GM23338 (cell line): ENCODE results near the gene SFXN5. TPM values are rescaled to one million over a fixed set of nuclear protein-coding genes. Genes with fewer than 3 reads are reported as not detected.

Source experiments
- ATAC-seq: fragments of 200-7000 bp; cut with Tn5 transposase; 3 replicates; pipeline ENCODE4 v1.9.1; 2020
- DNase-seq: peaks from one replicate; pipeline ENCODE4 v3.0.0-alpha.2; 2015; ENCODE audit warnings: low spot score
- H2AFZ ChIP-seq: fragments of 200-600 bp; sonication (generic); 2 replicates; pipeline ENCODE4 v1.8.0; 2016; ENCODE audit warnings: antibody characterized with exemption, mild to moderate bottlenecking, moderate library complexity
- H3F3A ChIP-seq: fragments of 200-600 bp; sonication (generic); replicated peaks from 2 replicates; pipeline ENCODE4 v1.8.0; 2017; ENCODE audit warnings: antibody characterized with exemption, mixed run types, low read depth
- H3K27ac ChIP-seq: fragments of 200-600 bp; sonication (generic); 2 replicates; pipeline ENCODE4 v1.6.1; 2016; ENCODE audit warnings: low read depth
- H3K27me3 ChIP-seq: fragments of 200-600 bp; sonication (generic); 2 replicates; pipeline ENCODE4 v1.8.0; 2016; ENCODE audit warnings: mild to moderate bottlenecking, mixed run types, moderate library complexity; ENCODE audit not compliant: insufficient read depth
- H3K36me3 ChIP-seq: fragments of 200-600 bp; sonication (generic); 2 replicates; pipeline ENCODE4 v1.8.0; 2016; ENCODE audit warnings: mild to moderate bottlenecking; ENCODE audit not compliant: insufficient read depth
- H3K4me1 ChIP-seq: fragments of 200-600 bp; sonication (generic); 2 replicates; pipeline ENCODE4 v1.8.0; 2016; ENCODE audit warnings: mild to moderate bottlenecking, moderate library complexity; ENCODE audit not compliant: insufficient read depth
- H3K4me2 ChIP-seq: fragments of 200-600 bp; sonication (generic); 2 replicates; pipeline ENCODE4 v1.7.1; 2017; ENCODE audit warnings: mixed run types
- H3K4me3 ChIP-seq: fragments of 200-600 bp; sonication (generic); 2 replicates; pipeline ENCODE4 v1.6.1; 2016; ENCODE audit warnings: mixed run types
- H3K79me2 ChIP-seq: fragments of 200-600 bp; sonication (generic); replicated peaks from 2 replicates; pipeline ENCODE4 v1.8.0; 2017; ENCODE audit warnings: mild to moderate bottlenecking; ENCODE audit not compliant: insufficient read depth
- H3K9me2 ChIP-seq: fragments of 200-600 bp; sonication (generic); 2 replicates; pipeline ENCODE4 v1.8.0; 2017; ENCODE audit not compliant: insufficient read depth
- H4K20me1 ChIP-seq: fragments of 200-600 bp; sonication (generic); replicated peaks from 2 replicates; pipeline ENCODE4 v1.8.0; 2017; ENCODE audit warnings: mild to moderate bottlenecking; ENCODE audit not compliant: insufficient read depth
- H3K27ac Mint-ChIP-seq: 2 replicates; pipeline ENCODE4 v1.8.0; 2020; ENCODE audit warnings: inconsistent platforms, mild to moderate bottlenecking, moderate library complexity, mixed read lengths
- H3K27me3 Mint-ChIP-seq: 3 replicates; pipeline ENCODE4 v1.8.0; 2022; ENCODE audit warnings: low read depth, mild to moderate bottlenecking, moderate library complexity, mixed read lengths, inconsistent platforms; ENCODE audit not compliant: insufficient read depth, poor library complexity
- H3K36me3 Mint-ChIP-seq: 3 replicates; pipeline ENCODE4 v1.8.0; 2021; ENCODE audit warnings: low read depth, mild to moderate bottlenecking, inconsistent platforms, moderate library complexity, mixed read lengths
- H3K4me1 Mint-ChIP-seq: 3 replicates; pipeline ENCODE4 v1.8.0; 2020; ENCODE audit warnings: mild to moderate bottlenecking, inconsistent platforms, mixed read lengths
- H3K4me3 Mint-ChIP-seq: 3 replicates; pipeline ENCODE4 v1.8.0; 2021; ENCODE audit warnings: moderate library complexity, mild to moderate bottlenecking, inconsistent platforms, mixed read lengths
- H3K9me3 Mint-ChIP-seq: 3 replicates; pipeline ENCODE4 v1.8.0; 2020; ENCODE audit warnings: moderate library complexity, mild to moderate bottlenecking, inconsistent platforms, mixed read lengths
- CREB1 ChIP-seq: fragments of 250-450 bp; sonication (Bioruptor Pico); IDR thresholded peaks from 2 replicates; pipeline ENCODE4 v1.5.0; 2020; ENCODE audit warnings: low read depth, mild to moderate bottlenecking, moderate library complexity
- EZH2 ChIP-seq: fragments of 200-600 bp; sonication (generic); IDR thresholded peaks from one replicate; pipeline ENCODE4 v1.8.0; 2017; ENCODE audit warnings: antibody characterized with exemption, mild to moderate bottlenecking, low read depth; ENCODE audit not compliant: unreplicated experiment
- EZH2phosphoT487 ChIP-seq: fragments of 200-600 bp; sonication (generic); IDR thresholded peaks from one replicate; pipeline ENCODE4 v1.8.1; 2018; ENCODE audit warnings: antibody characterized with exemption; ENCODE audit not compliant: unreplicated experiment
- JUNB ChIP-seq: IDR thresholded peaks from one replicate; pipeline ENCODE4 v1.6.1; 2016; ENCODE audit warnings: antibody characterized with exemption; ENCODE audit not compliant: unreplicated experiment
- NANOG ChIP-seq: IDR thresholded peaks from 2 replicates; pipeline ENCODE4 v1.6.1; 2016; ENCODE audit warnings: antibody characterized with exemption, borderline replicate concordance
- POLR2AphosphoS5 ChIP-seq: IDR thresholded peaks from 2 replicates; pipeline ENCODE4 v1.6.1; 2016; ENCODE audit warnings: antibody characterized with exemption, low read depth
- STAT1 ChIP-seq: IDR thresholded peaks from one replicate; pipeline ENCODE4 v1.6.1; 2016; ENCODE audit warnings: antibody characterized with exemption; ENCODE audit not compliant: unreplicated experiment
- ZNF114 ChIP-seq: fragments of 250-450 bp; sonication (Bioruptor Pico); IDR thresholded peaks from 2 replicates; pipeline ENCODE4 v1.5.0; 2020; ENCODE audit warnings: mild to moderate bottlenecking, moderate library complexity
- ZNF331 ChIP-seq: fragments of 250-450 bp; sonication (Bioruptor Pico); IDR thresholded peaks from 2 replicates; pipeline ENCODE4 v1.5.0; 2020; ENCODE audit warnings: low read depth, mild to moderate bottlenecking, moderate library complexity
- polyA plus RNA-seq: library from polyadenylated mRNA; unstranded; fragments of >200 nt; fragmentation: Nextera tagmentation; extraction: Ambion mirVana; gene quantifications from 2 replicates; pipeline ENCODE4 v1.2.1, GENCODE V29; 2016
- total RNA-seq: library from RNA; depleted of rRNA; stranded (reverse); fragments of >200 nt; shearing (Covaris generic); gene quantifications from 2 replicates; pipeline ENCODE4 v1.2.3, GENCODE V29; 2014
- TF ChIP-seq, protein P1 (sequence below): IDR thresholded peaks from 2 replicates; pipeline ENCODE4 v1.6.1; 2016; ENCODE audit warnings: antibody characterized with exemption
- TF ChIP-seq, protein P2 (sequence below), 2 experiments: fragments of 200-600 bp in 1 of 2; sonication (generic) in 1 of 2; conservative IDR thresholded peaks; 2 replicates each; pipeline versions ENCODE4 v1.5.1 to v1.6.1; 2016 to 2017; ENCODE audit warnings: antibody characterized with exemption in 2 of 2, low read depth in 2 of 2, mild to moderate bottlenecking in 2 of 2, moderate library complexity in 1 of 2
- TF ChIP-seq, protein P3 (sequence below): fragments of 250-450 bp; sonication (Bioruptor Pico); IDR thresholded peaks from 2 replicates; pipeline ENCODE4 v1.5.0; 2020; ENCODE audit warnings: mild to moderate bottlenecking, moderate library complexity
- TF ChIP-seq, protein P4 (sequence below): IDR thresholded peaks from one replicate; pipeline ENCODE4 v1.6.1; 2018; ENCODE audit warnings: antibody characterized with exemption; ENCODE audit not compliant: unreplicated experiment

Gene SFXN5
- total and polyA plus RNA-seq, 2 experiments from 2014 or later: 23.6 to 25.8 TPM

DNA sequence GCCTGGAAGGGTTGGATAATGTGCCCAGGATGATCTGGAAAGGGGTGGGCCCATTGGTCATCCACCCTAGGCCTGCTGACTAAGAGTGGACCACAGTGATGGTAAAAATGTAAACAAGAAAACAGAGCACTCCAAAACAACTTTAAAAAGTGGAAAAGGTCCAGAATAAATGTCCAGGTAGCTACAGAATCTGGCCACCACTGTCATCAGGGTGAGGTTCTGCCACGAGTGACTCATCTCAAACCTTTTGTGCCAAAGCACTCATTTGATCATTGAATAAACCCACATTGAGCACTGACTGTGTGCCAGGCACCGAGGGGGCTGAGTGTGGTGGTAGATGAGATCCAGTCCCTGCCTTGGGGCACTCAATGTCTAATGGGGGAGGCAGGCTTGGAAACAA, 89.3 kb downstream of the SFXN5 start:
- H3K27me3 ChIP-seq: no peaks in the 10 kb centered on the region
- no peak overlapping the region for H3K4me3 Mint-ChIP-seq
- no peaks in the 10 kb centered on the region for H3K9me2 ChIP-seq
- TF ChIP-seq JUNB (no peak), POLR2AphosphoS5 (no peak), ZNF114 (no peak), NANOG (no peak), STAT1 (no peak), EZH2 (no peak), EZH2phosphoT487 (no peak), CREB1 (CRISPR knock-in tag) (no peak), ZNF331 (CRISPR knock-in tag) (no peak)
- TF ChIP-seq, protein P1, sequence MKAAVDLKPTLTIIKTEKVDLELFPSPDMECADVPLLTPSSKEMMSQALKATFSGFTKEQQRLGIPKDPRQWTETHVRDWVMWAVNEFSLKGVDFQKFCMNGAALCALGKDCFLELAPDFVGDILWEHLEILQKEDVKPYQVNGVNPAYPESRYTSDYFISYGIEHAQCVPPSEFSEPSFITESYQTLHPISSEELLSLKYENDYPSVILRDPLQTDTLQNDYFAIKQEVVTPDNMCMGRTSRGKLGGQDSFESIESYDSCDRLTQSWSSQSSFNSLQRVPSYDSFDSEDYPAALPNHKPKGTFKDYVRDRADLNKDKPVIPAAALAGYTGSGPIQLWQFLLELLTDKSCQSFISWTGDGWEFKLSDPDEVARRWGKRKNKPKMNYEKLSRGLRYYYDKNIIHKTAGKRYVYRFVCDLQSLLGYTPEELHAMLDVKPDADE: no peak
- TF ChIP-seq, protein P2, sequence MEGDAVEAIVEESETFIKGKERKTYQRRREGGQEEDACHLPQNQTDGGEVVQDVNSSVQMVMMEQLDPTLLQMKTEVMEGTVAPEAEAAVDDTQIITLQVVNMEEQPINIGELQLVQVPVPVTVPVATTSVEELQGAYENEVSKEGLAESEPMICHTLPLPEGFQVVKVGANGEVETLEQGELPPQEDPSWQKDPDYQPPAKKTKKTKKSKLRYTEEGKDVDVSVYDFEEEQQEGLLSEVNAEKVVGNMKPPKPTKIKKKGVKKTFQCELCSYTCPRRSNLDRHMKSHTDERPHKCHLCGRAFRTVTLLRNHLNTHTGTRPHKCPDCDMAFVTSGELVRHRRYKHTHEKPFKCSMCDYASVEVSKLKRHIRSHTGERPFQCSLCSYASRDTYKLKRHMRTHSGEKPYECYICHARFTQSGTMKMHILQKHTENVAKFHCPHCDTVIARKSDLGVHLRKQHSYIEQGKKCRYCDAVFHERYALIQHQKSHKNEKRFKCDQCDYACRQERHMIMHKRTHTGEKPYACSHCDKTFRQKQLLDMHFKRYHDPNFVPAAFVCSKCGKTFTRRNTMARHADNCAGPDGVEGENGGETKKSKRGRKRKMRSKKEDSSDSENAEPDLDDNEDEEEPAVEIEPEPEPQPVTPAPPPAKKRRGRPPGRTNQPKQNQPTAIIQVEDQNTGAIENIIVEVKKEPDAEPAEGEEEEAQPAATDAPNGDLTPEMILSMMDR (conservative IDR thresholded peaks at IDR 0.05; ENCODE audit: low read depth in 2 of 2): no peak
- TF ChIP-seq, protein P3, sequence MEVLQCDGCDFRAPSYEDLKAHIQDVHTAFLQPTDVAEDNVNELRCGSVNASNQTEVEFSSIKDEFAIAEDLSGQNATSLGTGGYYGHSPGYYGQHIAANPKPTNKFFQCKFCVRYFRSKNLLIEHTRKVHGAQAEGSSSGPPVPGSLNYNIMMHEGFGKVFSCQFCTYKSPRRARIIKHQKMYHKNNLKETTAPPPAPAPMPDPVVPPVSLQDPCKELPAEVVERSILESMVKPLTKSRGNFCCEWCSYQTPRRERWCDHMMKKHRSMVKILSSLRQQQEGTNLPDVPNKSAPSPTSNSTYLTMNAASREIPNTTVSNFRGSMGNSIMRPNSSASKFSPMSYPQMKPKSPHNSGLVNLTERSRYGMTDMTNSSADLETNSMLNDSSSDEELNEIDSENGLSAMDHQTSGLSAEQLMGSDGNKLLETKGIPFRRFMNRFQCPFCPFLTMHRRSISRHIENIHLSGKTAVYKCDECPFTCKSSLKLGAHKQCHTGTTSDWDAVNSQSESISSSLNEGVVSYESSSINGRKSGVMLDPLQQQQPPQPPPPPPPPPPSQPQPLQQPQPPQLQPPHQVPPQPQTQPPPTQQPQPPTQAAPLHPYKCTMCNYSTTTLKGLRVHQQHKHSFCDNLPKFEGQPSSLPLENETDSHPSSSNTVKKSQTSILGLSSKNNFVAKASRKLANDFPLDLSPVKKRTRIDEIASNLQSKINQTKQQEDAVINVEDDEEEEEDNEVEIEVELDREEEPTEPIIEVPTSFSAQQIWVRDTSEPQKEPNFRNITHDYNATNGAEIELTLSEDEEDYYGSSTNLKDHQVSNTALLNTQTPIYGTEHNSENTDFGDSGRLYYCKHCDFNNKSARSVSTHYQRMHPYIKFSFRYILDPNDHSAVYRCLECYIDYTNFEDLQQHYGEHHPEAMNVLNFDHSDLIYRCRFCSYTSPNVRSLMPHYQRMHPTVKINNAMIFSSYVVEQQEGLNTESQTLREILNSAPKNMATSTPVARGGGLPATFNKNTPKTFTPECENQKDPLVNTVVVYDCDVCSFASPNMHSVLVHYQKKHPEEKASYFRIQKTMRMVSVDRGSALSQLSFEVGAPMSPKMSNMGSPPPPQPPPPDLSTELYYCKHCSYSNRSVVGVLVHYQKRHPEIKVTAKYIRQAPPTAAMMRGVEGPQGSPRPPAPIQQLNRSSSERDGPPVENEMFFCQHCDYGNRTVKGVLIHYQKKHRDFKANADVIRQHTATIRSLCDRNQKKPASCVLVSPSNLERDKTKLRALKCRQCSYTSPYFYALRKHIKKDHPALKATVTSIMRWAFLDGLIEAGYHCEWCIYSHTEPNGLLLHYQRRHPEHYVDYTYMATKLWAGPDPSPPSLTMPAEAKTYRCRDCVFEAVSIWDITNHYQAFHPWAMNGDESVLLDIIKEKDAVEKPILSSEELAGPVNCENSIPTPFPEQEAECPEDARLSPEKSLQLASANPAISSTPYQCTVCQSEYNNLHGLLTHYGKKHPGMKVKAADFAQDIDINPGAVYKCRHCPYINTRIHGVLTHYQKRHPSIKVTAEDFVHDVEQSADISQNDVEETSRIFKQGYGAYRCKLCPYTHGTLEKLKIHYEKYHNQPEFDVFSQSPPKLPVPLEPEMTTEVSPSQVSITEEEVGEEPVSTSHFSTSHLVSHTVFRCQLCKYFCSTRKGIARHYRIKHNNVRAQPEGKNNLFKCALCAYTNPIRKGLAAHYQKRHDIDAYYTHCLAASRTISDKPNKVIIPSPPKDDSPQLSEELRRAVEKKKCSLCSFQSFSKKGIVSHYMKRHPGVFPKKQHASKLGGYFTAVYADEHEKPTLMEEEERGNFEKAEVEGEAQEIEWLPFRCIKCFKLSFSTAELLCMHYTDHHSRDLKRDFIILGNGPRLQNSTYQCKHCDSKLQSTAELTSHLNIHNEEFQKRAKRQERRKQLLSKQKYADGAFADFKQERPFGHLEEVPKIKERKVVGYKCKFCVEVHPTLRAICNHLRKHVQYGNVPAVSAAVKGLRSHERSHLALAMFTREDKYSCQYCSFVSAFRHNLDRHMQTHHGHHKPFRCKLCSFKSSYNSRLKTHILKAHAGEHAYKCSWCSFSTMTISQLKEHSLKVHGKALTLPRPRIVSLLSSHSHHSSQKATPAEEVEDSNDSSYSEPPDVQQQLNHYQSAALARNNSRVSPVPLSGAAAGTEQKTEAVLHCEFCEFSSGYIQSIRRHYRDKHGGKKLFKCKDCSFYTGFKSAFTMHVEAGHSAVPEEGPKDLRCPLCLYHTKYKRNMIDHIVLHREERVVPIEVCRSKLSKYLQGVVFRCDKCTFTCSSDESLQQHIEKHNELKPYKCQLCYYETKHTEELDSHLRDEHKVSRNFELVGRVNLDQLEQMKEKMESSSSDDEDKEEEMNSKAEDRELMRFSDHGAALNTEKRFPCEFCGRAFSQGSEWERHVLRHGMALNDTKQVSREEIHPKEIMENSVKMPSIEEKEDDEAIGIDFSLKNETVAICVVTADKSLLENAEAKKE (CRISPR knock-in tag): no peak
- TF ChIP-seq, protein P4, sequence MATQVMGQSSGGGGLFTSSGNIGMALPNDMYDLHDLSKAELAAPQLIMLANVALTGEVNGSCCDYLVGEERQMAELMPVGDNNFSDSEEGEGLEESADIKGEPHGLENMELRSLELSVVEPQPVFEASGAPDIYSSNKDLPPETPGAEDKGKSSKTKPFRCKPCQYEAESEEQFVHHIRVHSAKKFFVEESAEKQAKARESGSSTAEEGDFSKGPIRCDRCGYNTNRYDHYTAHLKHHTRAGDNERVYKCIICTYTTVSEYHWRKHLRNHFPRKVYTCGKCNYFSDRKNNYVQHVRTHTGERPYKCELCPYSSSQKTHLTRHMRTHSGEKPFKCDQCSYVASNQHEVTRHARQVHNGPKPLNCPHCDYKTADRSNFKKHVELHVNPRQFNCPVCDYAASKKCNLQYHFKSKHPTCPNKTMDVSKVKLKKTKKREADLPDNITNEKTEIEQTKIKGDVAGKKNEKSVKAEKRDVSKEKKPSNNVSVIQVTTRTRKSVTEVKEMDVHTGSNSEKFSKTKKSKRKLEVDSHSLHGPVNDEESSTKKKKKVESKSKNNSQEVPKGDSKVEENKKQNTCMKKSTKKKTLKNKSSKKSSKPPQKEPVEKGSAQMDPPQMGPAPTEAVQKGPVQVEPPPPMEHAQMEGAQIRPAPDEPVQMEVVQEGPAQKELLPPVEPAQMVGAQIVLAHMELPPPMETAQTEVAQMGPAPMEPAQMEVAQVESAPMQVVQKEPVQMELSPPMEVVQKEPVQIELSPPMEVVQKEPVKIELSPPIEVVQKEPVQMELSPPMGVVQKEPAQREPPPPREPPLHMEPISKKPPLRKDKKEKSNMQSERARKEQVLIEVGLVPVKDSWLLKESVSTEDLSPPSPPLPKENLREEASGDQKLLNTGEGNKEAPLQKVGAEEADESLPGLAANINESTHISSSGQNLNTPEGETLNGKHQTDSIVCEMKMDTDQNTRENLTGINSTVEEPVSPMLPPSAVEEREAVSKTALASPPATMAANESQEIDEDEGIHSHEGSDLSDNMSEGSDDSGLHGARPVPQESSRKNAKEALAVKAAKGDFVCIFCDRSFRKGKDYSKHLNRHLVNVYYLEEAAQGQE: no peak
- no peak for ATAC-seq
- H3K36me3 Mint-ChIP-seq: peaks cover 7% of the 10 kb centered on the region; the same call in 2 of the 3 replicates
- no peaks in the 10 kb centered on the region for H3K79me2 ChIP-seq
- H3K27ac Mint-ChIP-seq: no peak overlapping the region
- no peak overlapping the region for H3K4me2 ChIP-seq
- H3K4me3 ChIP-seq: no peak overlapping the region
- no peaks in the 10 kb centered on the region for H3F3A ChIP-seq
- H3K9me3 Mint-ChIP-seq: no peaks in the 10 kb centered on the region
- peaks cover 14% of the 10 kb centered on the region for H3K4me1 Mint-ChIP-seq
- H4K20me1 ChIP-seq: no peaks in the 10 kb centered on the region
- peaks cover 8% of the 10 kb centered on the region for H3K27me3 Mint-ChIP-seq
- no peaks in the 10 kb centered on the region for H3K36me3 ChIP-seq
- no peak for DNase-seq
- no peak overlapping the region for H3K27ac ChIP-seq
- H3K4me1 ChIP-seq: no peaks in the 10 kb centered on the region
- H2AFZ ChIP-seq: no peak overlapping the region
